ENCODE measurements around the gene ZNF423.

- TF ChIP-seq, protein P1, sequence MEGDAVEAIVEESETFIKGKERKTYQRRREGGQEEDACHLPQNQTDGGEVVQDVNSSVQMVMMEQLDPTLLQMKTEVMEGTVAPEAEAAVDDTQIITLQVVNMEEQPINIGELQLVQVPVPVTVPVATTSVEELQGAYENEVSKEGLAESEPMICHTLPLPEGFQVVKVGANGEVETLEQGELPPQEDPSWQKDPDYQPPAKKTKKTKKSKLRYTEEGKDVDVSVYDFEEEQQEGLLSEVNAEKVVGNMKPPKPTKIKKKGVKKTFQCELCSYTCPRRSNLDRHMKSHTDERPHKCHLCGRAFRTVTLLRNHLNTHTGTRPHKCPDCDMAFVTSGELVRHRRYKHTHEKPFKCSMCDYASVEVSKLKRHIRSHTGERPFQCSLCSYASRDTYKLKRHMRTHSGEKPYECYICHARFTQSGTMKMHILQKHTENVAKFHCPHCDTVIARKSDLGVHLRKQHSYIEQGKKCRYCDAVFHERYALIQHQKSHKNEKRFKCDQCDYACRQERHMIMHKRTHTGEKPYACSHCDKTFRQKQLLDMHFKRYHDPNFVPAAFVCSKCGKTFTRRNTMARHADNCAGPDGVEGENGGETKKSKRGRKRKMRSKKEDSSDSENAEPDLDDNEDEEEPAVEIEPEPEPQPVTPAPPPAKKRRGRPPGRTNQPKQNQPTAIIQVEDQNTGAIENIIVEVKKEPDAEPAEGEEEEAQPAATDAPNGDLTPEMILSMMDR (IDR thresholded peaks at IDR 0.05): no peak
- TF ChIP-seq POLR2A (IDR thresholded peaks at IDR 0.05) (no peak), POLR2AphosphoS5 (IDR thresholded peaks at IDR 0.05) (no peak)
These were observed 352.5 kb downstream of the ZNF423 start for GRCh38 chr16:49503256-49504022.
